ENCODE results near the gene SLC6A6. TPM values are rescaled to one million over a fixed set of nuclear protein-coding genes. Genes with fewer than 3 reads are reported as not detected.

The SLC6A6 gene
- total and polyA plus RNA-seq, 2 experiments from 2014 or later: 27.5 to 150 TPM

DNA sequence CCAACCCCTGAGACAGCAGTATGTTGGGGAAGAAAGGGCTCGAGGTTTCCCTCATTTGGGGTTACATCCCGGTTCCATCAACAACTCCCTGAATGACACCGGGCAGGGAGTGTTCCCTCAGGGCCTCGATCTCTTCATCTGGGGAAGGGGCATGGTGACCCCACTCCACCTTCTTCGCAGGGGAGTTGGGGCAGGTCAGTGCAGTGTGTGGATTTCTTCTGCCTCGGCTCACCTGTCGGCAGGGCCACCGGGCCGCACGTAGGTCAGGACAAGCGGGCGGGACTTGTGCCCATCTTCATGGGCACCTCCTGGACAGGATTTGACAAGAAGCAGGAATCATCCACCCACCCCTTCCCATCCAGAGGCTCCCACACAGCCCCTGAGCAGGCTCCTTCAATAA lies 120.4 kb downstream of the SLC6A6 start:
- no peak for ATAC-seq
- Histone ChIP-seq H2AFZ (no peak overlapping the region), H3K4me2 (no peak overlapping the region), H3F3A (replicated peaks; ENCODE audit: low read depth) (no peaks in the 10 kb centered on the region), H3K4me1 (ENCODE audit: insufficient read depth) (peaks cover 17% of the 10 kb centered on the region), H3K4me3 (no peak overlapping the region), H3K27me3 (ENCODE audit: insufficient read depth) (no peaks in the 10 kb centered on the region), H3K27ac (ENCODE audit: low read depth) (no peak overlapping the region), H4K20me1 (replicated peaks; ENCODE audit: insufficient read depth) (no peaks in the 10 kb centered on the region), H3K9me2 (ENCODE audit: insufficient read depth) (no peaks in the 10 kb centered on the region), H3K79me2 (replicated peaks; ENCODE audit: insufficient read depth) (no peaks in the 10 kb centered on the region), H3K36me3 (ENCODE audit: insufficient read depth) (no peaks in the 10 kb centered on the region)
- Mint-ChIP-seq H3K9me3 (no peaks in the 10 kb centered on the region), H3K4me3 (no peak overlapping the region), H3K27me3 (ENCODE audit: insufficient read depth, low read depth, poor library complexity) (peaks cover 13% of the 10 kb centered on the region), H3K27ac (no peak overlapping the region), H3K4me1 (peaks cover 19% of the 10 kb centered on the region), H3K36me3 (ENCODE audit: low read depth) (no peaks in the 10 kb centered on the region)
- no peak for DNase-seq (ENCODE audit: low spot score)
- TF ChIP-seq, protein P1, sequence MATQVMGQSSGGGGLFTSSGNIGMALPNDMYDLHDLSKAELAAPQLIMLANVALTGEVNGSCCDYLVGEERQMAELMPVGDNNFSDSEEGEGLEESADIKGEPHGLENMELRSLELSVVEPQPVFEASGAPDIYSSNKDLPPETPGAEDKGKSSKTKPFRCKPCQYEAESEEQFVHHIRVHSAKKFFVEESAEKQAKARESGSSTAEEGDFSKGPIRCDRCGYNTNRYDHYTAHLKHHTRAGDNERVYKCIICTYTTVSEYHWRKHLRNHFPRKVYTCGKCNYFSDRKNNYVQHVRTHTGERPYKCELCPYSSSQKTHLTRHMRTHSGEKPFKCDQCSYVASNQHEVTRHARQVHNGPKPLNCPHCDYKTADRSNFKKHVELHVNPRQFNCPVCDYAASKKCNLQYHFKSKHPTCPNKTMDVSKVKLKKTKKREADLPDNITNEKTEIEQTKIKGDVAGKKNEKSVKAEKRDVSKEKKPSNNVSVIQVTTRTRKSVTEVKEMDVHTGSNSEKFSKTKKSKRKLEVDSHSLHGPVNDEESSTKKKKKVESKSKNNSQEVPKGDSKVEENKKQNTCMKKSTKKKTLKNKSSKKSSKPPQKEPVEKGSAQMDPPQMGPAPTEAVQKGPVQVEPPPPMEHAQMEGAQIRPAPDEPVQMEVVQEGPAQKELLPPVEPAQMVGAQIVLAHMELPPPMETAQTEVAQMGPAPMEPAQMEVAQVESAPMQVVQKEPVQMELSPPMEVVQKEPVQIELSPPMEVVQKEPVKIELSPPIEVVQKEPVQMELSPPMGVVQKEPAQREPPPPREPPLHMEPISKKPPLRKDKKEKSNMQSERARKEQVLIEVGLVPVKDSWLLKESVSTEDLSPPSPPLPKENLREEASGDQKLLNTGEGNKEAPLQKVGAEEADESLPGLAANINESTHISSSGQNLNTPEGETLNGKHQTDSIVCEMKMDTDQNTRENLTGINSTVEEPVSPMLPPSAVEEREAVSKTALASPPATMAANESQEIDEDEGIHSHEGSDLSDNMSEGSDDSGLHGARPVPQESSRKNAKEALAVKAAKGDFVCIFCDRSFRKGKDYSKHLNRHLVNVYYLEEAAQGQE (IDR thresholded peaks at IDR 0.05; ENCODE audit: unreplicated experiment): no peak
- TF ChIP-seq STAT1 (IDR thresholded peaks at IDR 0.05; ENCODE audit: unreplicated experiment): no peak
- TF ChIP-seq, protein P2, sequence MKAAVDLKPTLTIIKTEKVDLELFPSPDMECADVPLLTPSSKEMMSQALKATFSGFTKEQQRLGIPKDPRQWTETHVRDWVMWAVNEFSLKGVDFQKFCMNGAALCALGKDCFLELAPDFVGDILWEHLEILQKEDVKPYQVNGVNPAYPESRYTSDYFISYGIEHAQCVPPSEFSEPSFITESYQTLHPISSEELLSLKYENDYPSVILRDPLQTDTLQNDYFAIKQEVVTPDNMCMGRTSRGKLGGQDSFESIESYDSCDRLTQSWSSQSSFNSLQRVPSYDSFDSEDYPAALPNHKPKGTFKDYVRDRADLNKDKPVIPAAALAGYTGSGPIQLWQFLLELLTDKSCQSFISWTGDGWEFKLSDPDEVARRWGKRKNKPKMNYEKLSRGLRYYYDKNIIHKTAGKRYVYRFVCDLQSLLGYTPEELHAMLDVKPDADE (IDR thresholded peaks at IDR 0.05): no peak
- no peak for TF ChIP-seq POLR2AphosphoS5 (IDR thresholded peaks at IDR 0.05; ENCODE audit: low read depth)
- TF ChIP-seq, protein P3, sequence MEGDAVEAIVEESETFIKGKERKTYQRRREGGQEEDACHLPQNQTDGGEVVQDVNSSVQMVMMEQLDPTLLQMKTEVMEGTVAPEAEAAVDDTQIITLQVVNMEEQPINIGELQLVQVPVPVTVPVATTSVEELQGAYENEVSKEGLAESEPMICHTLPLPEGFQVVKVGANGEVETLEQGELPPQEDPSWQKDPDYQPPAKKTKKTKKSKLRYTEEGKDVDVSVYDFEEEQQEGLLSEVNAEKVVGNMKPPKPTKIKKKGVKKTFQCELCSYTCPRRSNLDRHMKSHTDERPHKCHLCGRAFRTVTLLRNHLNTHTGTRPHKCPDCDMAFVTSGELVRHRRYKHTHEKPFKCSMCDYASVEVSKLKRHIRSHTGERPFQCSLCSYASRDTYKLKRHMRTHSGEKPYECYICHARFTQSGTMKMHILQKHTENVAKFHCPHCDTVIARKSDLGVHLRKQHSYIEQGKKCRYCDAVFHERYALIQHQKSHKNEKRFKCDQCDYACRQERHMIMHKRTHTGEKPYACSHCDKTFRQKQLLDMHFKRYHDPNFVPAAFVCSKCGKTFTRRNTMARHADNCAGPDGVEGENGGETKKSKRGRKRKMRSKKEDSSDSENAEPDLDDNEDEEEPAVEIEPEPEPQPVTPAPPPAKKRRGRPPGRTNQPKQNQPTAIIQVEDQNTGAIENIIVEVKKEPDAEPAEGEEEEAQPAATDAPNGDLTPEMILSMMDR (conservative IDR thresholded peaks at IDR 0.05; ENCODE audit: low read depth in 2 of 2): no peak
- no peak for TF ChIP-seq ZNF114 (CRISPR knock-in tag; IDR thresholded peaks at IDR 0.05)

DNA sequence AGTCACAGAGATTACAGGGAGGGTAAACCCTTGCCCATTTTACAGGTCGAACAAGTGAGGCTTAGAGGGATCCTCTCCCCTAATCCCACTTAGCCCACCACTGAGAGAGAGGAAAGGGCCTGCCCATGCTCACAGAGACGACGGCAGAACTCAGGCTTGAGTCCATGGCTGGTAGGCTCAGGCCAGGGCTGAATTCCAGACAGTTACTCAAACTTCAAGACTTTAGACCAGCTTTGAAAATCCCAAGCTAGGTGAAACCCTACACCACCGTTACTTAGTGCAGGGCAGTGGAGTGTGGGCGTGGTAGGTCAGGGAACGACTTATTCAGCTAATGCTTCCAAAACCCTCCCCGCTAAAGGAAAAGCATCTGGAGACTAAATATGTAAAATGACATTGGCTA lies 121.4 kb downstream of the SLC6A6 start:
- Mint-ChIP-seq H3K36me3 (ENCODE audit: low read depth) (no peaks in the 10 kb centered on the region), H3K4me3 (no peak overlapping the region), H3K4me1 (peaks cover 15% of the 10 kb centered on the region), H3K9me3 (no peaks in the 10 kb centered on the region), H3K27ac (no peak overlapping the region), H3K27me3 (ENCODE audit: insufficient read depth, low read depth, poor library complexity) (peaks cover 13% of the 10 kb centered on the region)
- Histone ChIP-seq H4K20me1 (replicated peaks; ENCODE audit: insufficient read depth) (no peaks in the 10 kb centered on the region), H3K4me2 (no peak overlapping the region), H3K79me2 (replicated peaks; ENCODE audit: insufficient read depth) (no peaks in the 10 kb centered on the region), H3F3A (replicated peaks; ENCODE audit: low read depth) (no peaks in the 10 kb centered on the region), H3K4me3 (no peak overlapping the region), H3K27me3 (ENCODE audit: insufficient read depth) (no peaks in the 10 kb centered on the region), H3K36me3 (ENCODE audit: insufficient read depth) (no peaks in the 10 kb centered on the region), H3K9me2 (ENCODE audit: insufficient read depth) (no peaks in the 10 kb centered on the region), H2AFZ (no peak overlapping the region), H3K4me1 (ENCODE audit: insufficient read depth) (peaks cover 17% of the 10 kb centered on the region), H3K27ac (ENCODE audit: low read depth) (no peak overlapping the region)
- DNase-seq (ENCODE audit: low spot score): no peak
- ATAC-seq: no peak
- TF ChIP-seq, protein P4, sequence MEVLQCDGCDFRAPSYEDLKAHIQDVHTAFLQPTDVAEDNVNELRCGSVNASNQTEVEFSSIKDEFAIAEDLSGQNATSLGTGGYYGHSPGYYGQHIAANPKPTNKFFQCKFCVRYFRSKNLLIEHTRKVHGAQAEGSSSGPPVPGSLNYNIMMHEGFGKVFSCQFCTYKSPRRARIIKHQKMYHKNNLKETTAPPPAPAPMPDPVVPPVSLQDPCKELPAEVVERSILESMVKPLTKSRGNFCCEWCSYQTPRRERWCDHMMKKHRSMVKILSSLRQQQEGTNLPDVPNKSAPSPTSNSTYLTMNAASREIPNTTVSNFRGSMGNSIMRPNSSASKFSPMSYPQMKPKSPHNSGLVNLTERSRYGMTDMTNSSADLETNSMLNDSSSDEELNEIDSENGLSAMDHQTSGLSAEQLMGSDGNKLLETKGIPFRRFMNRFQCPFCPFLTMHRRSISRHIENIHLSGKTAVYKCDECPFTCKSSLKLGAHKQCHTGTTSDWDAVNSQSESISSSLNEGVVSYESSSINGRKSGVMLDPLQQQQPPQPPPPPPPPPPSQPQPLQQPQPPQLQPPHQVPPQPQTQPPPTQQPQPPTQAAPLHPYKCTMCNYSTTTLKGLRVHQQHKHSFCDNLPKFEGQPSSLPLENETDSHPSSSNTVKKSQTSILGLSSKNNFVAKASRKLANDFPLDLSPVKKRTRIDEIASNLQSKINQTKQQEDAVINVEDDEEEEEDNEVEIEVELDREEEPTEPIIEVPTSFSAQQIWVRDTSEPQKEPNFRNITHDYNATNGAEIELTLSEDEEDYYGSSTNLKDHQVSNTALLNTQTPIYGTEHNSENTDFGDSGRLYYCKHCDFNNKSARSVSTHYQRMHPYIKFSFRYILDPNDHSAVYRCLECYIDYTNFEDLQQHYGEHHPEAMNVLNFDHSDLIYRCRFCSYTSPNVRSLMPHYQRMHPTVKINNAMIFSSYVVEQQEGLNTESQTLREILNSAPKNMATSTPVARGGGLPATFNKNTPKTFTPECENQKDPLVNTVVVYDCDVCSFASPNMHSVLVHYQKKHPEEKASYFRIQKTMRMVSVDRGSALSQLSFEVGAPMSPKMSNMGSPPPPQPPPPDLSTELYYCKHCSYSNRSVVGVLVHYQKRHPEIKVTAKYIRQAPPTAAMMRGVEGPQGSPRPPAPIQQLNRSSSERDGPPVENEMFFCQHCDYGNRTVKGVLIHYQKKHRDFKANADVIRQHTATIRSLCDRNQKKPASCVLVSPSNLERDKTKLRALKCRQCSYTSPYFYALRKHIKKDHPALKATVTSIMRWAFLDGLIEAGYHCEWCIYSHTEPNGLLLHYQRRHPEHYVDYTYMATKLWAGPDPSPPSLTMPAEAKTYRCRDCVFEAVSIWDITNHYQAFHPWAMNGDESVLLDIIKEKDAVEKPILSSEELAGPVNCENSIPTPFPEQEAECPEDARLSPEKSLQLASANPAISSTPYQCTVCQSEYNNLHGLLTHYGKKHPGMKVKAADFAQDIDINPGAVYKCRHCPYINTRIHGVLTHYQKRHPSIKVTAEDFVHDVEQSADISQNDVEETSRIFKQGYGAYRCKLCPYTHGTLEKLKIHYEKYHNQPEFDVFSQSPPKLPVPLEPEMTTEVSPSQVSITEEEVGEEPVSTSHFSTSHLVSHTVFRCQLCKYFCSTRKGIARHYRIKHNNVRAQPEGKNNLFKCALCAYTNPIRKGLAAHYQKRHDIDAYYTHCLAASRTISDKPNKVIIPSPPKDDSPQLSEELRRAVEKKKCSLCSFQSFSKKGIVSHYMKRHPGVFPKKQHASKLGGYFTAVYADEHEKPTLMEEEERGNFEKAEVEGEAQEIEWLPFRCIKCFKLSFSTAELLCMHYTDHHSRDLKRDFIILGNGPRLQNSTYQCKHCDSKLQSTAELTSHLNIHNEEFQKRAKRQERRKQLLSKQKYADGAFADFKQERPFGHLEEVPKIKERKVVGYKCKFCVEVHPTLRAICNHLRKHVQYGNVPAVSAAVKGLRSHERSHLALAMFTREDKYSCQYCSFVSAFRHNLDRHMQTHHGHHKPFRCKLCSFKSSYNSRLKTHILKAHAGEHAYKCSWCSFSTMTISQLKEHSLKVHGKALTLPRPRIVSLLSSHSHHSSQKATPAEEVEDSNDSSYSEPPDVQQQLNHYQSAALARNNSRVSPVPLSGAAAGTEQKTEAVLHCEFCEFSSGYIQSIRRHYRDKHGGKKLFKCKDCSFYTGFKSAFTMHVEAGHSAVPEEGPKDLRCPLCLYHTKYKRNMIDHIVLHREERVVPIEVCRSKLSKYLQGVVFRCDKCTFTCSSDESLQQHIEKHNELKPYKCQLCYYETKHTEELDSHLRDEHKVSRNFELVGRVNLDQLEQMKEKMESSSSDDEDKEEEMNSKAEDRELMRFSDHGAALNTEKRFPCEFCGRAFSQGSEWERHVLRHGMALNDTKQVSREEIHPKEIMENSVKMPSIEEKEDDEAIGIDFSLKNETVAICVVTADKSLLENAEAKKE (CRISPR knock-in tag; IDR thresholded peaks at IDR 0.05): no peak

Measured in GM23338 (cell line).